Left colon (tissue), 2 donors: Measurements from ENCODE around the gene ASB15. TPM values are rescaled to one million over a fixed set of nuclear protein-coding genes. Genes with fewer than 3 reads are reported as not detected.

Experiments used
- ATAC-seq: fragments of 200-7000 bp; cut with Tn5 transposase; one replicate; pipeline ENCODE4 v1.9.1; 2020; ENCODE audit warnings: mild to moderate bottlenecking, moderate library complexity
- DNase-seq, 2 donors: peaks; one replicate each; pipeline ENCODE4 v3.0.0-alpha.2; 2020
- intact Hi-C, 2 donors: fragments of 100-400 bp; cut with DNase I in 1 of 2; cut with micrococcal nuclease in 1 of 2; formaldehyde crosslinking; loops; one replicate each; pipeline versions ENCODE4 v1.11.2 to v1.14.0; 2022; cut with DNase I, micrococcal nuclease
- total RNA-seq, 2 donors: library from RNA; stranded (reverse); fragmentation: NEBNext Ultra II Directional; extraction: Animal tissue kit (Norgen Biotek cat#: 25700); gene quantifications; one replicate each; pipeline ENCODE4 v1.2.1, GENCODE V29; 2021
- donor health status: DM: no; HTN: no; CAD: no.
- donor health status: DM: yes; HTN: yes; CAD: no.

Gene ASB15
- total RNA-seq, 2 donors from 2014 or later: not detected

DNA sequence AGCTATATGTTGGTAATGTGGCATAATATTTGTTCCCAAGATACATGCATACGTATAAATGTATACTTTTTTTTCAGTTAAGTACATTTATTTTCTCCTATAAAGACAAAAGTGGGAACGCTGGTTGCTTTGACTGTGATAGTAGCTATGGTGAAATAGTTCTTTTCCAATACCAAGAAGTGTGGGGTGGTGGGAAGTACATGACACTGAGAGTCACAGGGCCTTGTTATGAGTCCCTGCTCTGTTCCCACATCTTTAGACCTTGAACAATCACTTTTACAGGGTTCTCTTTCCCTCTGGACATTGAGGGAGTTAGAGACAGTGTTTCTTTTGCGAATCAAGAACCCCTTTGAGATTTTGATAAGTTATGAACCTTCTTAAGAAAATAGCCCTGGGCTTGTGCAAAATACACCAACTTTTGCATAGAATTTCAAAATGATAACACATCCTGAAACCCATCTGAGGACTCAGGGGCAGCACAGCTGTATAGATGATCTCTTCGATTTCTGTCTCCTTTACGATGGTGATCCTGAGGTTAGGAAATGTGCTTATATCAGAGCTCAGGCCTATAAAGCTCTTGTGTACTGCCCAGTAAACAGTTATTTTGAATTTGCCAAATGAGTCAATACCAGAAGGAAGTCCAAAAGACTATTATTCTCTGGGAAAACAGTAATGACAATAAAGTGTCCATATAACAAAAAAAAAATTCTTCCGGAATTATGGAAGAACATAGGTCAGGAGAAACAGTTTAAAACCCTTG is 55.1 kb downstream of the ASB15 start:
- intact Hi-C loops: no loop called here
- no peak for ATAC-seq
- no peak for DNase-seq

DNA sequence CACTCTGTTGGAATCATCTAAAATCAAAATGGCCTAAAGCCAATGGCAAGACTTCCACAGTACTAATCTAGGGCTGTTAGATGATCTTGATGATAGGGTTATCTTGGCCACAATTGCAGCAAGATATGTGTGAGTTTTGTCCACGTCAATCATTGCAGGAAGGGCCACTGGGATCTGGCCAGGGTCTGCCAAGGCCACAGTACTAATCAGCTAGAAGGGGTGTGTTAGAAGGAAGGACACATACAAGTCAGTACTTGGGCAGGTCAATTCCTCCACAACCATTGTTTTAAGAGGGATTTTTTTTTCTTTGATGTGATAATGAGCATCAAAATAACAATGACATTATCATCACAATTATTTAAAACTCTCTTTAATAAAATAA is 55.7 kb downstream of the ASB15 start:
- DNase-seq (no peak), ATAC-seq (peak; percentile 44)
- intact Hi-C loops: no loop called here

DNA sequence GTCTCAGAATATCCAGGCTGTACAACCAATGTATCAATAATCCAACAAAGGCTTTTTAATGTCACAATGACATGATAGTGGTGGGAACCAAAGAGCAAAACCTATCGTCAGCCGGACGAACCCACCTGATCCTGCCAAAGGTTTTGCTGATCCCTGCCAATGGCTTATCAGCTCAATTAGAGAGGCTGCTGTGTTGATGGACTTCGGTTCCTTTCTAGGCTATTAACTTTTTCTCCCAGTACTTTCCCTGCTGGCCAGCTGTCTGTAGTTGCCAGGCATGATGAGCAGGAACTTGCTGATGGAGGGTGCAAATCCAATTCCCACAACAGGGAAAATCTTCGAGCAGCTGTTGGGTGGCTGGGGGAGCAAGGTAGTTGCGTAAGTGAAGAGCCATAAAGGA is 56.4 kb downstream of the ASB15 start:
- ATAC-seq (no peak), DNase-seq (no peak)
- intact Hi-C loops: no loop called here

DNA sequence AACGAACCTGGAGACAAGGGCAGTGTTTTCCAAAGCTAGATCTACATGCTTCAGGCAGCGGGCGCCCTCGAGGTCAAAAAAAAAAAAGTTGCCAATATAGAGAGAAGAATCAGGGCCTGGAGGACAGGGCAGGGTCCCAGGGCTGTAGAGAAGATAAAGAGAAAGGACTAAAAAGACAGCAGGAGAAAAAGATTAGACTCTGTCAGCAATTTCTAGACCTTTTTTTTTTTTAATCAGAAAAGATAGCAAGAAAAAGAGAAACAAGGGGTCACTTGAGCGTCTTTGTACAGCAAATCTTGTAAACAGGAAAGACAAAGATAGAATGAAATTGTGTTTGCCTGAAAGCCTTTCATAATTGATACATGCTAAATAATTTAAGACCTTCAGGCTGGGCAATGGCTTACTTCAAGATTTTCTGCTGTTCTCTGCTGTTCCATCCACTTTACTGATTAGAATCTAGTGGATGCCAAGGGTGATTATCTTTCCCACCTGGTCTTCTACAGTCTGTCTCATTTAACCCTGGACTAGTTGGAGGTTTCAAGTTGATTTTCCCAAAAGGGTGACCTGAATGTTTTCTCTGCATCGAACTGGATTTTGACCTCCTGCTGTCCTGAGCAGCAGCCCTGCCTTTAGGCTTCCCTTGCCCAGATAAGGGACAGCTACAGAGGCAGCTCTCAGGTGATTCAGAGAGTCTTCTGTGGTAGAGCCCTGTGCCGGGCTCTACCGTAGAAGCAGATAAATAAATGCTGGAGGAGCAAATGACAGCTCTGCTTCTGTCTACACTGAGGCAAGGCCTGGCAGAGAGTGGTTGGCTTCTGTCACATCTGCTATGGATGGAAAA is 59.1 kb downstream of the ASB15 start:
- ATAC-seq (no peak), DNase-seq (no peak)
- intact Hi-C loops: no loop called here

DNA sequence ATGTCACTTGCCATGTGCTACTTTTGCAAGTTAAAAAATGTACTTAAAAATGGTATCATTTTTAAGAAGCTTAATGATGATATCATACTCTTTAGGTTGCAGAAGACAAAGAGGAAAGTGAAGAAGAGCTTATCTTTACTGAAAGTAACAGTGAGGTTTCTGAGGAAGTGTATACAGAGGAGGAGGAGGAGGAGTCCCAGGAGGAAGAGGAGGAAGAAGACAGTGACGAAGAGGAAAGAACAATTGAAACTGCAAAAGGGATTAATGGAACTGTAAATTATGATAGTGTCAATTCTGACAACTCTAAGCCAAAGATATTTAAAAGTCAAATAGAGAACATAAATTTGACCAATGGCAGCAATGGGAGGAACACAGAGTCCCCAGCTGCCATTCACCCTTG is 60.1 kb downstream of the ASB15 start:
- DNase-seq: no peak
- intact Hi-C loops: no loop called here
- ATAC-seq: no peak

DNA sequence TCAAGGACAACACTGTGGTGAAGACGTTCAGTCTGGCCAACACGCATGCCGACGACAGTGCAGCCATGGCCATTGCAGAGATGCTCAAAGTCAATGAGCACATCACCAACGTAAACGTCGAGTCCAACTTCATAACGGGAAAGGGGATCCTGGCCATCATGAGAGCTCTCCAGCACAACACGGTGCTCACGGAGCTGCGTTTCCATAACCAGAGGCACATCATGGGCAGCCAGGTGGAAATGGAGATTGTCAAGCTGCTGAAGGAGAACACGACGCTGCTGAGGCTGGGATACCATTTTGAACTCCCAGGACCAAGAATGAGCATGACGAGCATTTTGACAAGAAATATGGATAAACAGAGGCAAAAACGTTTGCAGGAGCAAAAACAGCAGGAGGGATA is 60.7 kb downstream of the ASB15 start:
- DNase-seq (no peak), ATAC-seq (no peak)
- intact Hi-C loops: no loop called here

DNA sequence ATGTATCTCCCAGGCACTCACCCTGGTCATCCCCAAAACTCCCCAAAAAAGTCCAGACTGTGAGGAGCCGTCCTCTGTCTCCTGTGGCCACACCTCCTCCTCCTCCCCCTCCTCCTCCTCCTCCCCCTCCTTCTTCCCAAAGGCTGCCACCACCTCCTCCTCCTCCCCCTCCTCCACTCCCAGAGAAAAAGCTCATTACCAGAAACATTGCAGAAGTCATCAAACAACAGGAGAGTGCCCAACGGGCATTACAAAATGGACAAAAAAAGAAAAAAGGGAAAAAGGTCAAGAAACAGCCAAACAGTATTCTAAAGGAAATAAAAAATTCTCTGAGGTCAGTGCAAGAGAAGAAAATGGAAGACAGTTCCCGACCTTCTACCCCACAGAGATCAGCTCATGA is 61.1 kb downstream of the ASB15 start:
- intact Hi-C loops: no loop called here
- DNase-seq (no peak), ATAC-seq (no peak)

DNA sequence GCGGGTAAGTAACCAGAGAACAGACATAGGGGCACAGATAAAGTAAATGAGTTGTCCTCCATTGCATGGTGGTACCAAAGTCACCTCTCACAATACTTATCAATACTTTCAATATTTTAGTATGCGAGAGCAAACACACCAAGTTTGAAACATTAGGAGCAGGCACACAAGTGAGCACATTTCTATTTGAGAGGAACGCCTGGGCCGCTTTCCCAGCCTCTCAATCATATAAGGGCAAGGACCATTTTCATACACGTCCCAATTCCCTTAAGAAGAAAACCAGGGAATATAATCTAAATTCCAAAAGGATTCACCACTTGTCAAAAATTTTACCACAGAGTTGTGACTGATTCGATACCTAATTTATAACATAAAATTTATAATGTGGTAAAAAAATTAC is 61.6 kb downstream of the ASB15 start:
- intact Hi-C loops: no loop called here
- DNase-seq: no peak

DNA sequence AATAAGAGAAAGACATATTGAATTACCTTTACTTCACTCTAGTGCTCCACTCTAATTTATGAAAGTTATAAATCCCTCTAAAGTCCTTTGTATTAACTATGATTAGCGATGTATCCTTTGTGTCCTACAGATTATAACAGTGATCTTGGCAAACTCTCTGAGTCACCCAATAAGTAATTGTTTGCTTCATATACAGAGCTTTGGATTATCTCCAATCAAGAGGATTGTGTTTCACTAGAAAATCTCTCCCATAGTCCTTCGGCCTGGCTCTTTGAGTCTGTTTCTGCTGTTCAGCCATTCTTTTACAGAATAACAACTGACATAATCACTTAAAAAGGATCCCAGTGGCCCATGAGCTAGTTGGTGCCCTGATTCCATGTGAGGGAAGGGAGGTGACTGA is 63.5 kb downstream of the ASB15 start:
- no peak for ATAC-seq
- intact Hi-C loops: no loop called here
- DNase-seq: no peak

More for the DNA sequence above, 61.6 kb downstream of the ASB15 start:
- ATAC-seq: no peak

DNA sequence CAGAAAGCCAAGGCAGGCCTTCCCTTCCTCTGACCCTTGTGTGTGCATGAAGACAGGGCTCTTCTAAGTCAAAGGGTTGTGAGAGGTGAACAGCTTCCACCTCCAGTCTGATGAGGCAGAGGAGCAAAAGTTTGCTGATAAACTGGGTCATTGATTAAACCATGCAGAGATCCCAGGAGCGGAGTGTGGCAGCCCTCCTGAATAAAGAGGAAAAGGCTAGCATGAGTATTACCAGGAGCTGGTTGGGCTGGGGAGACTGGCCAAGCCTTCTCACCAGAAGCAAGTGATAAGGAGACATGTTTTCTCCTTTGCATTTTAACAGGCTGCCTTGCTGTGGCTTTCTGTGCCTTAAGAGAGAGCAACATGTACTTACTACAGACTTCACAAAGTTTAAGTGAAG is 64.3 kb downstream of the ASB15 start:
- DNase-seq (no peak), ATAC-seq (no peak)
- intact Hi-C loops: no loop called here

DNA sequence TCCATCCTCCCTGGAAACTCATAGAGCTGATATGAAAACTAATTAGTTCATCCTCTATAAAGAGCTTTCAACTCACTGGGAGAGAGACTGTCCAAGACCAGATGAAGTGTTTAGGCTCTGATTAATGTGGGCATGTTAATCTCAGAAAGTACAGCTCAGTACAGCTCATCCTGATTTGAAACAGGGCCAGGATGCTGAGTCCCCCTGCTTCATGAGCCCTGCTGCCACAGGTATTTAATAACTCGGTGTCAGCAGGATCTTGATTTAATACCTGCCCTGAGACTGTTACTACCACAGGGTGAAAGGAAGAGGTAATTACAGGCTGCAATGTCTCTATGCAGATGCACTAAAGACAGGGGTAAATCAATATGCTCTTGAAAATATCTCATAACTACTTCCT is 64.9 kb downstream of the ASB15 start:
- DNase-seq: no peak
- intact Hi-C loops: no loop called here

DNA sequence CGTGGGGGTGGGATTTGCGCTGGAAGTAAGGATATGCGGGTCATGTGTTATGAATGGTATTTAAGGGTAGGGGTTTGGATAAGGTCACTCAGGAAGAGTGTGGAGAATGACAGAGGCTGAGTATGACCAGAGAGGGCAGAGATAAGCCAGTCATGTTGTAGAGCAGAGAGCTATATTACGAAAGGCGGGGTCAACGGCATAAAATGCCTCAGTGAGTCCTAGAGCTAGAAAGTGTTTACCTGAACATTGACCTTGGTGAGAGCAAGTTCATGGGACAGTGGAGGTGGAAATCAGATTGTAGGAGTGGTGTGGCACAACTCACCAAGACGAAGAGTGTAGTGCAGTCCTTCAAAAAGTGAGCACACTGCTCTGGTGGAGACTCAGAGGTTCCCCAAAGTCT is 67.9 kb downstream of the ASB15 start:
- no peak for DNase-seq
- peak; percentile 23 for ATAC-seq
- intact Hi-C loops: no loop called here

More for the DNA sequence above, 64.9 kb downstream of the ASB15 start:
- ATAC-seq: no peak

DNA sequence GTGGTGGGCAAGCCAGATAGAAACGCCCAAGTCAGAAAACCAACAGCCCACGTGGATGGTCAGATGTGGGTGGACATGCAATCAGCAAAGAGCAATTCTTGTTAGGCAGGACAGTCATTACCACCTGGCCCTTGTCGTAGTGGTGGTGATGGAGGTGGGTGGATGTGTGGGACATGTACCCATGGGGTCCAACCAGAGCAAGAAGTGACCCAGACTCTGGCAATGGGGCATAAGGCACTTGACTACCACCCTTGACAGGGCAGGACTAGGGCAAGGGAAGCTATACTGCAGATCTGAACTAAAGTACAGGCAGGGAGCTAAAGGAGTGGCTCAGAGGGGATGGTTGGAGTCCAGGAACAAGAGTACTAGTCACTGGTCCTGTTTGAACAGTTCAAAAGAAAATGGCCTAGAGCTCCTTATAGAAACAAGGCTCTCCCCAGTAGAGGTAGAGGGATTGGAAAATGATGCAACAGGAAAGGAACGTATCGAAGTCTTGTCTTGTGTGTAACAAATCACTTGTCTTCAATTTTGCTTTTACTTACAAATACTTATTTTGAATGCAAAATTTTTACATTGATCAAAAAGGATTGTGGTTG is 71.6 kb downstream of the ASB15 start:
- DNase-seq (no peak), ATAC-seq (peak; percentile 14)
- intact Hi-C loops: no loop called here

DNA sequence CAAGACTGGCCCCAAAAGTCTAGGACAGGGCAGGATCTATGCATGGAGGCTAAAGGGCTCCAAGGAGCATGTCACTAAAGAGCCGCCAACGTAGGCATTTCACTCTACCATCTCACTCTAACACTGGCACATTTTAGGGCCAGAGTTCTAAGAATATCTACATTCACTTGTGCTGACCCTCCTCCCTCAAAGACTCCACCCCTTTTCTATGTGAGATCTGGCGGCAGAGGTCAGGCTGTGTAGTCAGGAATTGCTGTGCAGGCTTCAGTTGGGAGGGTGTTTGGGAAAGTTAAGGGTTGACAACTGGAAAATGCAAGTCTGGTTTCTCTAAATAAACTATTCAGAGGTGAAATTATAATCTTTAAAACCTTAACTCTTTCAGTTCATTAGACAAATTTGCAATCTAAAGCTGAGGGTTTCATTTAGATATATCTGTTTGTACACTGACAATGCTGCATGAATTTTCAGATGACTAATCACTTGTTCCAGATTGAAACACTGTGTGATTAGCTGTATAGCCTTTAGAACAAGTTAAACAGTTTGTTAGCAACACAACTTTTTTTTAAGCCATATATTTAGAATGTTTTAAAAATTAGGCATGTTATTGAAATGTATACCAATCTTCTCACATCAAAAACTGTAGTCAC is 72.3 kb downstream of the ASB15 start:
- intact Hi-C loops: no loop called here
- no peak for ATAC-seq
- no peak for DNase-seq

DNA sequence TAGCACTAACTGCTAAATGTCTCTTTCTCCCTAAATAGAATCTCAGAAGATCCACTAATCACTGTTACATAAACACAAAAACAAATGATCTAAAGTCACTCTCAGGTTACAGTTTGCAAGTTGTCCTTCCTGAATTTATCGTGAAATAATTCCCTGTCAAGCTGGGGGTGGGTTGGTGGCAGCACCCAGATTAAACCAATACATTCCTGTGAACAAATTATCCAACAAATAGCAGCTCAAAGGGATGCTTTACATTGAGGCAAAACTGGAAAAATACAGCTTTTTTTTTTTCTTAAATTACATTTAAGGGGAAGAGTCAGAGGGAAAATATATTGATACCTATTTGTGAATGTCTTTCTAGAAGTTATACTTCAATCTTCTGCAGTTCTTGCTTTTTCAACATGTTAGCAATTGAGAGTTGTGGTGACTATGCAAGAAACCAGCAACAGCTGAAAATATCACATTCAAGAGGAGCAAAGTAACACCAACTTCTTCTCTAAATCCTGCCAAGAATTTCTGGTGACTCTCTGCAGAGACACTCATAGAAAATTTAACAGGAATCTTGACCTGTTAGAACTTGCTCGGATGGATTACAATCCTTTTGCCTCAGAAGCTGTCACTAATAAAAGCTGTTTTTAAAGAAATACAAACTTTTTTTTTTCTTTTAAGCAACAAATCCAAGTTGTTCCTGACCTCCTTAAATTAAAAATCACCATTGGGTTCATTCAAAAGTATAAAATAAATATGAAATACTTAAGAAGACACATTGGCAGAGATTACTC is 73.0 kb downstream of the ASB15 start:
- intact Hi-C loops: no loop called here
- DNase-seq: no peak
- no peak for ATAC-seq

DNA sequence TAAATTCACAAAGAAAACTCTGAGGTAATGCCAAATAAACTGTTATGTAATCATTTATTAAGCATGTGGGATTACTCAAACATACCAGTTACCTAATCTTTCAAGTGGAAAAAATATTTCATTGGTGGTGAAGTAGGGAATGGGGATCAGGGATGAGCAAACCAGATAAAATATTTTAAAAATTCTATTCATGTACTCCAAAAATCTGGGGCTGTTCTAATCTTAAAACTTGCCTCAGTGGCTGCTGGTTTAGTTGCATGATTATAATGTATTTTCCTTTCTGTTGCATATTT is 73.5 kb downstream of the ASB15 start:
- ATAC-seq (no peak), DNase-seq (no peak)
- intact Hi-C loops: no loop called here

DNA sequence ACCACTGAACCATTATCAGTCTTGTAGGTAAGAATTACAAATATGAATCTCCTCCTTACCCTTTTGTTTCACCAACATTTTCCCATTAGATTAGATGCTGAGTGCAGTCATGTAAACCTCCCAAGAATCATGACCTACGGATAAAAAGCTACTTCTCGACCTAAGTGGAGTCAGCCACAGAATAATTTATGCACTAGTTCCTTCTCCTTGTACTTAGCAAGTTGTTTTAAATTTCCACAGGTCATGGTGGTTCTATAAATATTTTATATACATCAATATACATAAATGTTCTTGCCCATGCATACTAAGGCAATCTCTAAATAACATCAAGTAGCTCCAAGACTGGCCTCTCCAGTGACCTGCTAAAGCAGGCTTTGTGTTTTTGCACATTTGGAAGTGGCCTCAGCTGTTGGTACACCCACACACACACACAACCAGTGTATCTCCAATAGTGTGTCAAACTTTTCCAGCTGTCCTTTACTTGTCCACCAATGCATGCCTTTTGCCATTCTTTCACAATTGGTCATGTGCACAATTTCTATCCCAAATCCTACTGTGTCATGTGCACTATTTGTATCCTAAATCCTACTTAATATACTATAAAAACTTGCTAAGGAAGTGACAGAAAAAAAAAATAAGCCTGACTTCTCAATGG is 75.6 kb downstream of the ASB15 start:
- ATAC-seq (no peak), DNase-seq (no peak)
- intact Hi-C loops: no loop called here

DNA sequence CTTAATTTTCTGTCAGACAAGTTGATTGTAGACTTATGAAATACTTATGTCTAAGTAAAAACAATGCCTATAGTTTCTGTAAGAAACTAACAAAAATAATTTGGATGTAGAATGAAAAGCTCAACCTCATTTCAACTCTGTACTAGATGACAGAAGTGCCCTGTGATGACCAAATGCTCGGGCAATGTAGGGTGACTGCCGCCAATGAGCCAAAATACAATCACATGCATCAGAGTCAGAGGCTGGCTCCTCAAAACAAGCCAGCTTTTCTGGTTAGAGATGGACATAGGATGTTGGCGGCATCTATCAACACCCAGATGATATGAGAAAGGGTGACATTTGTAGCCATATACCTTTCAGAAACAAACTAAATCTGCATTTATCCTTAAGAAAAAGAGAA is 78.0 kb downstream of the ASB15 start:
- ATAC-seq: no peak
- no peak for DNase-seq
- intact Hi-C loops: no loop called here

DNA sequence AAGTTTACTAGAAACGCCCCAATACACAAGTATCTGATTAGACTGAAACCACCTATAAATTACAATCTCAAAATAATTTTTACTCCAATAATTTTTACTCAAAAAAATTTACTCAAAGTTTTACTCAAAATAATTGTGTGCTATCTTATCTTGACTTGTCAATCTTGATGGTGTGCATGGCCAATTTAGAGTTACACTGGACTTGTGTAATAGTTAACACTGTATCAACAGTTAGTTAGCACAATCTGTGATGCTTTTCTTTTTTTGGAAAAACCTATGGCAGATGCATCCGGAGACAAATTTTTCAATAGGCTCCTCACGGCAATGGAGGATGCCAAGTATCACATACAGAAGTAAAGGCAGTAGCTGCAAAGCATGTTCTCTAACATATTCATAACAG is 79.0 kb downstream of the ASB15 start:
- ATAC-seq (no peak), DNase-seq (no peak)
- intact Hi-C loops: no loop called here
